AG04450 (cell line): Measurements from ENCODE around the gene MAPK9. TPM values are rescaled to one million over a fixed set of nuclear protein-coding genes. Genes with fewer than 3 reads are reported as not detected.

Source experiments
- CTCF ChIA-PET: fragments of 300-600, 350-600 bp; formaldehyde crosslinking; extraction: SDS; loops from one replicate; lab custom pipeline; 2022; ENCODE audit warnings: antibody characterized with exemption, inconsistent platforms; lab: Charles Lee
- POLR2A ChIA-PET: fragments of 350-600 bp; formaldehyde crosslinking; extraction: SDS; loops from one replicate; lab custom pipeline; 2021; ENCODE audit warnings: antibody characterized with exemption, inconsistent platforms; lab: Yijun Ruan, JAX
- DNase-seq: peaks from one replicate; pipeline ENCODE4 v3.0.0-alpha.2; 2011; ENCODE audit warnings: low read depth, low spot score
- H3K27ac ChIP-seq: one replicate; pipeline ENCODE4 v1.5.1; 2012; ENCODE audit warnings: low read depth, low read length, control low read depth
- H3K27me3 ChIP-seq: one replicate; pipeline ENCODE4 v1.6.0; 2012; ENCODE audit warnings: low read length; ENCODE audit not compliant: control insufficient read depth, insufficient read depth
- H3K4me3 ChIP-seq: 2 replicates; pipeline ENCODE4 v1.5.1; 2011; ENCODE audit warnings: mild to moderate bottlenecking, low read depth, low read length, control low read depth
- H3K9me3 ChIP-seq: 2 replicates; pipeline ENCODE4 v1.5.1; 2012; ENCODE audit warnings: low read length; ENCODE audit not compliant: control insufficient read depth, insufficient read depth
- polyA plus RNA-seq: library from polyadenylated mRNA; depleted of rRNA; stranded (reverse); fragments of >200 nt; gene quantifications from 2 replicates; pipeline ENCODE4 v1.2.3, GENCODE V29; 2011
- TF ChIP-seq, protein P1 (sequence below): IDR thresholded peaks from 2 replicates; pipeline ENCODE4 v1.5.1; 2011; ENCODE audit warnings: low read depth, low read length, control low read depth, inconsistent platforms

Gene MAPK9
- polyA plus RNA-seq, 1 experiment: 35.1 TPM

DNA sequence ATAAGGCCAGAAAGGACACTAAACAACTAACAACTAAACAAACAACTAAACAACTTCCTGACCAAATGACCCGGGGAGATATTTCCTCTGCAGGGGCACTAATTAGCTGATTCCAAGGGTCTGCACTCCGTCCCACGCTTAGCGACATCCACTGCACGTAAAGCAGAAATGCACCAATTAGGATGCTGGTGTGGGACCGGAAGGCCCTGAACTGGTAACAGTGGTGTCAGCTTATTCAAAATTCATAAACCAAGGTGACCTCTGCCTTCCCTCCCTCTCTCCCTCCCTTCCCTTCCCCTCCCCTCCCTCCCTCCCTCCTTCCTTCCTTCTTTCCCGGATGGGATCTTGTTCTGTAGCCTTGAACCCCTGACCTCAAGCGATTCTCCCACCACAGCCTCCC lies 92.5 kb downstream of the MAPK9 start:
- CTCF ChIA-PET: no interaction called here

DNA sequence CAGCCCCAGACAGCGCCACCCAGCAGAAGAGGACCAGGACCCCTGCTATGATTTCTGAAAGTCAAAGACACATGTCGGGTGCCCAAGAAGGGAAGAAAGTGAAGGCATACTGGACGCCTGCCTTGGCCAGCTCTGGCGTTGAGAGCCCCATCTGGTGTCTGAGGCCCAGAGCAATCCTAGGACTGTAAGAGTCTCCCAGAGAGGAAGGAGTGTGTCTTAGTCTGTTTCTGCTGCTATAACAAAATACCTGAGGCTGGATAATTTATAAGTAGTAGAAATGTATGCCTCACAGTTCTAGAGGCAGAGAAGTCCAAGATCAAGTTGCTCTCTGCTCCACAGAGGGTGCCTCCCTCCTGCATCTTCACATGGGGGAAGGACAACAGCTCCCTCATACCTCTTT lies 93.7 kb downstream of the MAPK9 start:
- ChIA-PET CTCF (no interaction called here), POLR2A (no interaction called here)
- peaks cover 10% of the 10 kb centered on the region; the same call in 1 of the 2 replicates for H3K9me3 ChIP-seq
- no peak overlapping the region for H3K27ac ChIP-seq
- H3K27me3 ChIP-seq: peaks cover 3% of the 10 kb centered on the region
- no peak for DNase-seq
- TF ChIP-seq, protein P1, sequence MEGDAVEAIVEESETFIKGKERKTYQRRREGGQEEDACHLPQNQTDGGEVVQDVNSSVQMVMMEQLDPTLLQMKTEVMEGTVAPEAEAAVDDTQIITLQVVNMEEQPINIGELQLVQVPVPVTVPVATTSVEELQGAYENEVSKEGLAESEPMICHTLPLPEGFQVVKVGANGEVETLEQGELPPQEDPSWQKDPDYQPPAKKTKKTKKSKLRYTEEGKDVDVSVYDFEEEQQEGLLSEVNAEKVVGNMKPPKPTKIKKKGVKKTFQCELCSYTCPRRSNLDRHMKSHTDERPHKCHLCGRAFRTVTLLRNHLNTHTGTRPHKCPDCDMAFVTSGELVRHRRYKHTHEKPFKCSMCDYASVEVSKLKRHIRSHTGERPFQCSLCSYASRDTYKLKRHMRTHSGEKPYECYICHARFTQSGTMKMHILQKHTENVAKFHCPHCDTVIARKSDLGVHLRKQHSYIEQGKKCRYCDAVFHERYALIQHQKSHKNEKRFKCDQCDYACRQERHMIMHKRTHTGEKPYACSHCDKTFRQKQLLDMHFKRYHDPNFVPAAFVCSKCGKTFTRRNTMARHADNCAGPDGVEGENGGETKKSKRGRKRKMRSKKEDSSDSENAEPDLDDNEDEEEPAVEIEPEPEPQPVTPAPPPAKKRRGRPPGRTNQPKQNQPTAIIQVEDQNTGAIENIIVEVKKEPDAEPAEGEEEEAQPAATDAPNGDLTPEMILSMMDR: no peak
- H3K4me3 ChIP-seq: no peak overlapping the region

More for the DNA sequence above, 92.5 kb downstream of the MAPK9 start:
- POLR2A ChIA-PET: no interaction called here
- Histone ChIP-seq H3K9me3 (peaks cover 10% of the 10 kb centered on the region; the same call in 1 of the 2 replicates), H3K4me3 (no peak overlapping the region), H3K27me3 (peaks cover 3% of the 10 kb centered on the region), H3K27ac (no peak overlapping the region)
- DNase-seq: no peak
- TF ChIP-seq, protein P1: no peak

DNA sequence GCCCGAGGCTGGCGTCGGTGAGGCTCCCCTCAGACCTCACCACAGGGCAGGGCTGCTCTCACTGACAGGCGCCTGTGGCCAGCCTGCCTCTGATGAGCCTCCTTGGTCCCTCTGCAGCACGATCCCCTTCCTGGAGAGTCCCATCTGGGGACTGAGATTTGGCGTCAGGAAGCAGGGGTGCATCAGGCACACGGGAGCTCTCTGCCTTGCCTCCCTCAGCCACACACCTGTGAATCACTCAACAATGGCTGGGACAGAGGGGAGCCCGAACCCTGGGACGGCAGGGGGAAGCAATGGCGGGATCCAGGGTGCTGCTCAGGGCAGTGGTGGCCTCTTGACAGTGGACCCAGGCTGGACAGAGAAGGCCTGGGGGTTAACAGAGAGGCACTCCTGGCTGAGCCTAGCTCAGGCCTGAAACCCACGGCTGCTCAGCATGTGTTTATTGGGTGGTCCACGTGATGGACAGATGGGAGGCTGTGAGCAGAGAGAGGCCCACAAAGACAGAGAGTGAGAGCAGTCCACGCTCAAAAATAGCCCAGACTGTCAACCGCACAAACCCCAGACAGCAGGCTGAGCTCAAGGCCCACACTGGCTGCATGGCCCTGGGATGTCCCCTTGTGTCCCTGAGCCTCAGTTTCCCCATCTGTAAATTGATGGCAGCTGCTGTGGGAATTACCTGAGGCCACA lies 94.7 kb downstream of the MAPK9 start:
- POLR2A ChIA-PET: no interaction called here
- H3K4me3 ChIP-seq: no peak overlapping the region

DNA sequence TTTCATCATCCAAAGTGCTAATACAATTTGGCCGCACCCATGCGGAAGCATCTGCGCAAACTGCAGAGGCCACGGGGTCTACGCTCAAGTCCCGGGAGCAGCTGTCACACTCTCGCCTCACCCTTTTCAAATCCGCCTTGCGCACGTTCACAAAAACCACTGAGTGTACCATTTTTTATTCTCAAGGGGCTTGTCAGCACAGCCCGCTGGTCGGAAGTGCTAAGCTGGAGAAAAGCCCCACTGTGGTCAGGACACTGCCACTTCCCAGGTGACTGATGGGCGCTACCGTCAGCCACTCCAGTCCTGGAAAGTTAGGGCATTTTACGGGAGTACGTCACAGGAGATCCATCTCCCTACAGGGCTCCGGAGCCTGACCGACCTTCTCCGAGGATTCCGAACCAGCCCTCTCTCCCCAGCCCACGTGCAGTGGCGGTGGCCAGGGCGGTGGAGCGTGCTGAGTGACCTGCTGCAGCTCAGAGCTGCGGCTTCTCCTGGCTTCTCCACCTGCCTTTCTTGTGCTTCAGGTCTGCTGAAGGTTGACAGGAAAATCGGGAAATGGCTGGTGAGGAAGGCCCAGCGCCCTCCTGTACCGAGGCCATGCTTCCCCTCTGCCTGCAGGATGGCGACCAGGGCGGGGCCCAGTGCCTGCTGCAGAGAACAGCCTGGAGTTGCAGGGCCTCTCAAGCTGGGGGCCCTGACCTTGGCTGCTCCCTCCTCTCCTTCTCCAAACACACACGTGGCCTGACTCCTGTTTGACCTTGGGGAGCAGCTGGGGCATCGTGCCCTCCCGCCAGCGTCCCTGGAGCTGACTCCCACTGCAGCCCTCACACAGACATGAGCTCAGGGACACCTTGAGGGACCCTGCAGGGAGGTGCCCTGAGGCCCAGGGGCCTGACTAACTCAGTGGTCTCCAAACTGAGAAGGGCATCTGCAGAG lies 97.2 kb downstream of the MAPK9 start:
- DNase-seq: no peak
- ChIA-PET CTCF (no interaction called here), POLR2A (no interaction called here)
- TF ChIP-seq, protein P1: no peak
- Histone ChIP-seq H3K9me3 (peaks cover 7% of the 10 kb centered on the region; the same call in 1 of the 2 replicates), H3K27me3 (no peaks in the 10 kb centered on the region), H3K4me3 (no peak overlapping the region), H3K27ac (no peak overlapping the region)

More for the DNA sequence above, 94.7 kb downstream of the MAPK9 start:
- no peak for DNase-seq
- Histone ChIP-seq H3K9me3 (peaks cover 10% of the 10 kb centered on the region; the same call in 1 of the 2 replicates), H3K27ac (no peak overlapping the region), H3K27me3 (peaks cover 3% of the 10 kb centered on the region)
- TF ChIP-seq, protein P1: no peak
- CTCF ChIA-PET: no interaction called here
